Endothelial cell of umbilical vein (primary cell): ENCODE data around the gene PROM1. TPM values are rescaled to one million over a fixed set of nuclear protein-coding genes. Genes with fewer than 3 reads are reported as not detected.

Experiments
- BruUV-seq: library from RNA; stranded (reverse); fragments of 400-500 nt; replicated peaks from 2 replicates; lab custom pipeline; 2021; lab: Mats Ljungman, UMichigan
- CTCF ChIA-PET: fragments of 300-600, 350-600 bp; sonication (Branson Sonifier 250); formaldehyde crosslinking; loops from one replicate; lab custom pipeline; 2021; ENCODE audit warnings: antibody characterized with exemption, inconsistent platforms; lab: Charles Lee
- POLR2A ChIA-PET: fragments of 300-600, 350-600 bp; sonication (Branson Sonifier 250); formaldehyde crosslinking; loops from one replicate; lab custom pipeline; 2021; ENCODE audit warnings: antibody characterized with exemption, inconsistent platforms; lab: Charles Lee
- DNase-seq: peaks from one replicate; pipeline ENCODE4 v3.0.0-alpha.2; 2011; ENCODE audit warnings: low read depth, low spot score
- FAIRE-seq: peaks from 2 replicates; lab custom pipeline; 2011; peaks lifted over from hg19 to GRCh38; lab: Jason Lieb, UNC
- H2AFZ ChIP-seq: 2 replicates; pipeline ENCODE4 v1.6.0; 2012; ENCODE audit warnings: low read depth, low read length, control low read depth, inconsistent platforms
- H3K27ac ChIP-seq: 2 replicates; pipeline ENCODE4 v1.5.1; 2011; ENCODE audit warnings: low read depth, mild to moderate bottlenecking, control low read depth, low read length, moderate library complexity; ENCODE audit not compliant: insufficient read depth
- H3K27me3 ChIP-seq, 2 experiments: 2 replicates each; pipeline versions ENCODE4 v1.6.0 to v1.6.1; 2011; ENCODE audit warnings: low read length in 2 of 2, mixed read lengths in 1 of 2; ENCODE audit not compliant: control insufficient read depth in 2 of 2, insufficient read depth in 2 of 2
- H3K36me3 ChIP-seq, 2 experiments: 2 replicates in 1 of 2; 3 replicates in 1 of 2; pipeline ENCODE4 v1.5.1; 2011; ENCODE audit warnings: low read length in 2 of 2, mild to moderate bottlenecking in 1 of 2, moderate library complexity in 1 of 2; ENCODE audit not compliant: control insufficient read depth in 2 of 2, insufficient read depth in 2 of 2; ENCODE audit errors: extremely low read depth in 1 of 2
- H3K4me1 ChIP-seq: 3 replicates; pipeline ENCODE4 v1.5.1; 2011; ENCODE audit warnings: mild to moderate bottlenecking, low read length; ENCODE audit not compliant: control insufficient read depth, insufficient read depth; ENCODE audit errors: extremely low read depth
- H3K4me2 ChIP-seq: 2 replicates; pipeline ENCODE4 v1.6.1; 2011; ENCODE audit warnings: low read length, control low read depth, mixed read lengths; ENCODE audit not compliant: insufficient read depth
- H3K4me3 ChIP-seq, 3 experiments: fragments of 200-600 bp in 1 of 3; sonication (generic), shearing (Covaris generic) in 1 of 3; replicated peaks in 1 of 3; 2 replicates each; pipeline ENCODE4 v1.5.1; 2011 to 2016; ENCODE audit warnings: control low read depth in 3 of 3, low read length in 3 of 3, mild to moderate bottlenecking in 2 of 3, inconsistent platforms in 1 of 3, low read depth in 1 of 3, moderate library complexity in 1 of 3; ENCODE audit not compliant: insufficient read depth in 1 of 3
- H3K79me2 ChIP-seq: 2 replicates; pipeline ENCODE4 v1.6.0; 2012; ENCODE audit warnings: low read length, inconsistent platforms; ENCODE audit not compliant: control insufficient read depth, insufficient read depth
- H3K9ac ChIP-seq: replicated peaks from 2 replicates; pipeline ENCODE3; 2011; ENCODE audit warnings: low read length, control low read depth; ENCODE audit not compliant: insufficient read depth; ENCODE audit errors: extremely low read depth
- H3K9me1 ChIP-seq: replicated peaks from 3 replicates; pipeline ENCODE4 v1.6.0; 2011; ENCODE audit warnings: mild to moderate bottlenecking, low read length; ENCODE audit not compliant: control insufficient read depth, insufficient read depth; ENCODE audit errors: extremely low read depth
- H3K9me3 ChIP-seq: replicated peaks from 2 replicates; pipeline ENCODE4 v1.5.1; 2012; ENCODE audit warnings: low read length, inconsistent platforms; ENCODE audit not compliant: control insufficient read depth, insufficient read depth
- H4K20me1 ChIP-seq: replicated peaks from 2 replicates; pipeline ENCODE3; 2011; ENCODE audit warnings: mild to moderate bottlenecking, low read length; ENCODE audit not compliant: control insufficient read depth, insufficient read depth; ENCODE audit errors: extremely low read depth
- EZH2 ChIP-seq: IDR thresholded peaks from 2 replicates; pipeline ENCODE4 v1.6.1; 2012; ENCODE audit warnings: borderline replicate concordance, low read depth, mild to moderate bottlenecking, moderate library complexity, low read length, inconsistent platforms; ENCODE audit not compliant: severe bottlenecking
- FOS ChIP-seq: IDR thresholded peaks from 2 replicates; pipeline ENCODE4 v1.6.1; 2011; ENCODE audit warnings: mild to moderate bottlenecking, low read length, moderate library complexity, borderline replicate concordance; ENCODE audit not compliant: insufficient read depth
- GATA2 ChIP-seq: IDR thresholded peaks from 2 replicates; pipeline ENCODE4 v1.7.0; 2011; ENCODE audit warnings: low read depth, mild to moderate bottlenecking, moderate library complexity, mixed read lengths, low read length; ENCODE audit not compliant: insufficient read length, insufficient read depth
- JUN ChIP-seq: IDR thresholded peaks from 2 replicates; pipeline ENCODE4 v1.6.1; 2011; ENCODE audit warnings: borderline replicate concordance, low read depth; ENCODE audit not compliant: insufficient read length, insufficient read depth
- MYC ChIP-seq: IDR thresholded peaks from one replicate; pipeline ENCODE4 v1.6.1; 2011; ENCODE audit warnings: mild to moderate bottlenecking, low read depth, low read length
- POLR2A ChIP-seq: IDR thresholded peaks from 2 replicates; pipeline ENCODE4 v1.6.1; 2012; ENCODE audit warnings: low read depth, mild to moderate bottlenecking, control low read depth, low read length
- POLR2AphosphoS5 ChIP-seq: IDR thresholded peaks from 2 replicates; pipeline ENCODE4 v1.6.1; 2012; ENCODE audit warnings: low read depth, mild to moderate bottlenecking, control low read depth, low read length, moderate library complexity; ENCODE audit not compliant: insufficient read depth
- dilution Hi-C: fragments of 300-500 bp; cut with MboI; formaldehyde crosslinking; loops from one replicate; pipeline ENCODE4 v1.15.0; 2019; ENCODE audit warnings: low sequenced_read_pairs; ENCODE audit not compliant: extremely low pct_ligation_motif_present
- intact Hi-C: fragments of 100-400 bp; cut with micrococcal nuclease; formaldehyde crosslinking; loops from one replicate; pipeline ENCODE4 v1.10.0; 2022
- polyA plus RNA-seq, 4 experiments: library from polyadenylated mRNA; depleted of rRNA in 3 of 4; stranded (reverse) in 3 of 4; unstranded in 1 of 4; fragments of >200 nt; gene quantifications; 2 replicates each; pipeline versions ENCODE4 v1.2.1 to v1.2.3, GENCODE V29; 2011 to 2012; ENCODE audit warnings: missing spikeins in 1 of 4
- total RNA-seq: library from RNA; stranded (reverse); gene quantifications from 2 replicates; pipeline ENCODE4 v1.2.3, GENCODE V29; 2021
- TF ChIP-seq, protein P1 (sequence below), 2 donors: IDR thresholded peaks; 1 replicate in 1 of 2; 2 replicates in 1 of 2; pipeline ENCODE4 v1.5.1; 2011; ENCODE audit warnings: low read length in 2 of 2, mild to moderate bottlenecking in 2 of 2, moderate library complexity in 2 of 2, control low read depth in 1 of 2, inconsistent platforms in 1 of 2, low read depth in 1 of 2; ENCODE audit not compliant: insufficient read depth in 1 of 2; ENCODE audit errors: extremely low read depth in 1 of 2
- TF ChIP-seq, protein P2 (sequence below): IDR thresholded peaks from 2 replicates; pipeline ENCODE4 v1.6.1; 2011; ENCODE audit not compliant: insufficient read depth, insufficient read length

Gene PROM1
- total and polyA plus RNA-seq, 2 donors (not counting 3 experiments of a cell fraction or from before 2014, with no cell fraction given) = 0.36 to 1.7 TPM

- intact Hi-C loops = no loop called here
- FAIRE-seq = no peak
- DNase-seq = peak; percentile 50
These were observed 51.4 kb downstream of the PROM1 start for GRCh38 chr4:16032396-16032770.

More at GRCh38 chr4:16032396-16032770, 51.4 kb downstream of the PROM1 start:
- POLR2A ChIA-PET = interaction anchor here (0.6 kb wide), 1 partner anchor 236 kb away, joined by 3 read pairs; no protein-coding TSS in a partner anchor
- Histone ChIP-seq H3K27ac (no peak overlapping the region), H3K4me2 (no peak overlapping the region), H3K36me3 (no peaks in the 10 kb centered on the region), H3K9ac (no peak overlapping the region), H3K79me2 (no peaks in the 10 kb centered on the region), H3K9me1 (no peaks in the 10 kb centered on the region), H3K9me3 (no peaks in the 10 kb centered on the region), H3K4me3 (no peak overlapping the region), H3K27me3 (no peaks in the 10 kb centered on the region), H2AFZ (no peak overlapping the region), H4K20me1 (no peaks in the 10 kb centered on the region), H3K4me1 (peaks cover 11% of the 10 kb centered on the region)
- dilution Hi-C loops = no loop called here
- no TSS peak for BruUV-seq
- TF ChIP-seq, protein P1, sequence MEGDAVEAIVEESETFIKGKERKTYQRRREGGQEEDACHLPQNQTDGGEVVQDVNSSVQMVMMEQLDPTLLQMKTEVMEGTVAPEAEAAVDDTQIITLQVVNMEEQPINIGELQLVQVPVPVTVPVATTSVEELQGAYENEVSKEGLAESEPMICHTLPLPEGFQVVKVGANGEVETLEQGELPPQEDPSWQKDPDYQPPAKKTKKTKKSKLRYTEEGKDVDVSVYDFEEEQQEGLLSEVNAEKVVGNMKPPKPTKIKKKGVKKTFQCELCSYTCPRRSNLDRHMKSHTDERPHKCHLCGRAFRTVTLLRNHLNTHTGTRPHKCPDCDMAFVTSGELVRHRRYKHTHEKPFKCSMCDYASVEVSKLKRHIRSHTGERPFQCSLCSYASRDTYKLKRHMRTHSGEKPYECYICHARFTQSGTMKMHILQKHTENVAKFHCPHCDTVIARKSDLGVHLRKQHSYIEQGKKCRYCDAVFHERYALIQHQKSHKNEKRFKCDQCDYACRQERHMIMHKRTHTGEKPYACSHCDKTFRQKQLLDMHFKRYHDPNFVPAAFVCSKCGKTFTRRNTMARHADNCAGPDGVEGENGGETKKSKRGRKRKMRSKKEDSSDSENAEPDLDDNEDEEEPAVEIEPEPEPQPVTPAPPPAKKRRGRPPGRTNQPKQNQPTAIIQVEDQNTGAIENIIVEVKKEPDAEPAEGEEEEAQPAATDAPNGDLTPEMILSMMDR (IDR thresholded peaks at IDR 0.05; ENCODE audit: extremely low read depth in 1 of 2, insufficient read depth in 1 of 2, low read depth in 1 of 2, low read length in 2 of 2) = no peak
- TF ChIP-seq, protein P2, sequence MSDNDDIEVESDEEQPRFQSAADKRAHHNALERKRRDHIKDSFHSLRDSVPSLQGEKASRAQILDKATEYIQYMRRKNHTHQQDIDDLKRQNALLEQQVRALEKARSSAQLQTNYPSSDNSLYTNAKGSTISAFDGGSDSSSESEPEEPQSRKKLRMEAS = no peak
- TF ChIP-seq EZH2 = no peak
- TF ChIP-seq POLR2AphosphoS5 = no peak
- no peak for TF ChIP-seq FOS
- no peak for TF ChIP-seq GATA2
- no peak for TF ChIP-seq JUN
- no peak for TF ChIP-seq MYC
- no peak for TF ChIP-seq POLR2A
- CTCF ChIA-PET = interaction anchor here (0.9 to 6.6 kb wide), 4 partner anchors 169 to 235 kb away, joined by 3 to 129 read pairs (median 4); no protein-coding TSS in a partner anchor
